ENCODE measurements around the gene COL9A2.

GRCh38 chr1:40273547-40274166, 43.4 kb downstream of the COL9A2 start:
- no peak for TF ChIP-seq ZFP3 (CRISPR knock-in tag; IDR thresholded peaks at IDR 0.05)
- no peak for TF ChIP-seq ZNF565 (CRISPR knock-in tag; conservative IDR thresholded peaks at IDR 0.05; ENCODE audit: low read depth)
- no peak for TF ChIP-seq SNAI2 (CRISPR knock-in tag; IDR thresholded peaks at IDR 0.05)
- TF ChIP-seq ZFP30 (CRISPR knock-in tag; IDR thresholded peaks at IDR 0.05): no peak
- no peak for TF ChIP-seq RARB (CRISPR knock-in tag; IDR thresholded peaks at IDR 0.05)

Measured in SK-N-SH treated with all-trans-retinoic acid at 6 μM for 48 hours (cell line).